BJ (cell line): ENCODE data around the gene KLK5. TPM values are rescaled to one million over a fixed set of nuclear protein-coding genes. Genes with fewer than 3 reads are reported as not detected.

ENCODE experiments used
- CTCF ChIA-PET: fragments of 350-600 bp; formaldehyde crosslinking; extraction: SDS; loops from one replicate; lab custom pipeline; 2021; ENCODE audit warnings: antibody characterized with exemption, inconsistent platforms; lab: Yijun Ruan, JAX
- POLR2A ChIA-PET: fragments of 300-600 bp; sonication (Branson Sonifier 250); formaldehyde crosslinking; extraction: SDS; loops from one replicate; lab custom pipeline; 2021; ENCODE audit warnings: antibody characterized with exemption; lab: Charles Lee
- DNase-seq: peaks from one replicate; pipeline ENCODE4 v3.0.0-alpha.2; 2011; ENCODE audit warnings: low read depth
- H3K27me3 ChIP-seq: 2 replicates; pipeline ENCODE4 v1.6.0; 2011; ENCODE audit warnings: low read length; ENCODE audit not compliant: control insufficient read depth, insufficient read depth
- H3K36me3 ChIP-seq: 2 replicates; pipeline ENCODE4 v1.5.1; 2011; ENCODE audit warnings: low read length; ENCODE audit not compliant: control insufficient read depth, insufficient read depth
- H3K4me3 ChIP-seq: 2 replicates; pipeline ENCODE4 v1.5.1; 2011; ENCODE audit warnings: low read depth, mild to moderate bottlenecking, control low read depth, low read length
- polyA plus RNA-seq: library from polyadenylated mRNA; depleted of rRNA; stranded (reverse); fragments of >200 nt; gene quantifications from 2 replicates; pipeline ENCODE4 v1.2.3, GENCODE V29; 2011
- TF ChIP-seq, protein P1 (sequence below): IDR thresholded peaks from 2 replicates; pipeline ENCODE4 v1.5.1; 2011; ENCODE audit warnings: low read depth, mild to moderate bottlenecking, control low read depth, inconsistent platforms, low read length, moderate library complexity; ENCODE audit not compliant: insufficient read depth

Gene KLK5
- polyA plus RNA-seq, 1 experiment = not detected

DNA sequence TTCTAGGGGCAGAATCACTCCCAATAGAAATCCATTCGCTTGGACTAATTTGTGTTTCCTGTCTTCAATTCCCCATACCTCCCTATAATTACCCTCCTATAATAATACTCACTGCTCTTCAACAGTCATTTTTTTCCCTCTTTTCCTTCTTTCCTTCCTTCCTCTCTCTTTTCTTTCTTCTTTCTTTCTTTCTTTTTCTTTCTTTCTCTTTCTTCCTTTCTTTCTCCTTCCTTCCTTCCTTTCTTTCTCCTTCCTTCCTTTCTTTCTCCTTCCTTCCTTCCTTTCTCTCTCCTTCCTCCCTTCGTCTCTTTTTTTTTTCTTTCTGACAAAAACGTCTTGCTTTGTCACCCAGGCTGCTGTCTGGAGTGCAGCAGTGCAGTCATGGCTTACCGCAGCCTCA lies 8.0 kb downstream of the KLK5 start:
- DNase-seq = no peak
- CTCF ChIA-PET = interaction anchor here (2.5 kb wide), 1 partner anchor 23 kb away, joined by 7 read pairs; no protein-coding TSS in a partner anchor
- Histone ChIP-seq H3K27me3 (no peaks in the 10 kb centered on the region), H3K4me3 (no peak overlapping the region), H3K36me3 (no peaks in the 10 kb centered on the region)
- POLR2A ChIA-PET = no interaction called here
- TF ChIP-seq, protein P1, sequence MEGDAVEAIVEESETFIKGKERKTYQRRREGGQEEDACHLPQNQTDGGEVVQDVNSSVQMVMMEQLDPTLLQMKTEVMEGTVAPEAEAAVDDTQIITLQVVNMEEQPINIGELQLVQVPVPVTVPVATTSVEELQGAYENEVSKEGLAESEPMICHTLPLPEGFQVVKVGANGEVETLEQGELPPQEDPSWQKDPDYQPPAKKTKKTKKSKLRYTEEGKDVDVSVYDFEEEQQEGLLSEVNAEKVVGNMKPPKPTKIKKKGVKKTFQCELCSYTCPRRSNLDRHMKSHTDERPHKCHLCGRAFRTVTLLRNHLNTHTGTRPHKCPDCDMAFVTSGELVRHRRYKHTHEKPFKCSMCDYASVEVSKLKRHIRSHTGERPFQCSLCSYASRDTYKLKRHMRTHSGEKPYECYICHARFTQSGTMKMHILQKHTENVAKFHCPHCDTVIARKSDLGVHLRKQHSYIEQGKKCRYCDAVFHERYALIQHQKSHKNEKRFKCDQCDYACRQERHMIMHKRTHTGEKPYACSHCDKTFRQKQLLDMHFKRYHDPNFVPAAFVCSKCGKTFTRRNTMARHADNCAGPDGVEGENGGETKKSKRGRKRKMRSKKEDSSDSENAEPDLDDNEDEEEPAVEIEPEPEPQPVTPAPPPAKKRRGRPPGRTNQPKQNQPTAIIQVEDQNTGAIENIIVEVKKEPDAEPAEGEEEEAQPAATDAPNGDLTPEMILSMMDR = no peak

DNA sequence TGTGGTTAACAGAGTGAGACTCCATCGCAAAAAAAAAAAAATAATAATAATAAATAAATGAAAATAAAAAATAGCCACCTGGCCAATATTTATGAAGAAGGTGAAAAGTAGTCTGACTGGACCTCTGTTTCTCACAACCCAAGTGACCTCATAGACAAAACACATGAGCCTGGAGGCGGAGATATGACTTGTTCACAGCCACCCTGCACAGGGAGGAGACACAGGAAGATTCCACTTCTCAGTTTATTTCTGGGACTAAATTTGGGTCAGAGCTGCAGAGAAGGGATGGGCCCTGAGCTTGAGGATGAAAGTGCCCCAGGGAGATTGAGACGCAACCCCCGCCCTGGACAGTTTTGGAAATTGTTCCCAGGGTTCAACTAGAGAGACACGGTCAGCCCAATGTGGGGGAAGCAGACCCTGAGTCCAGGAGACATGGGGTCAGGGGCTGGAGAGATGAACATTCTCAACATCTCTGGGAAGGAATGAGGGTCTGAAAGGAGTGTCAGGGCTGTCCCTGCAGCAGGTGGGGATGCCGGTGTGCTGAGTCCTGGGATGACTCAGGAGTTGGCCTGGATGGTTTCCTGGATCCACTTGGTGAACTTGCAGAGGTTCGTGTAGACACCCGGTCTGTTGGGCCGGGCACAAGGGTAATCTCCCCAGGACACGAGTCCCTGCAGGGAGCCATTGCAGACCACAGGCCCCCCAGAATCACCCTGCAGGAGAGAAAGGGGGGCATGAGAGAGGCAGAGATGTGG lies 9.6 kb downstream of the KLK5 start:
- Histone ChIP-seq H3K27me3 (no peaks in the 10 kb centered on the region), H3K36me3 (no peaks in the 10 kb centered on the region), H3K4me3 (no peak overlapping the region)
- ChIA-PET POLR2A (no interaction called here), CTCF (interaction anchor here (2.5 kb wide), 1 partner anchor 21 kb away, joined by 7 read pairs; no protein-coding TSS in a partner anchor)
- no peak for DNase-seq
- TF ChIP-seq, protein P1 = no peak

DNA sequence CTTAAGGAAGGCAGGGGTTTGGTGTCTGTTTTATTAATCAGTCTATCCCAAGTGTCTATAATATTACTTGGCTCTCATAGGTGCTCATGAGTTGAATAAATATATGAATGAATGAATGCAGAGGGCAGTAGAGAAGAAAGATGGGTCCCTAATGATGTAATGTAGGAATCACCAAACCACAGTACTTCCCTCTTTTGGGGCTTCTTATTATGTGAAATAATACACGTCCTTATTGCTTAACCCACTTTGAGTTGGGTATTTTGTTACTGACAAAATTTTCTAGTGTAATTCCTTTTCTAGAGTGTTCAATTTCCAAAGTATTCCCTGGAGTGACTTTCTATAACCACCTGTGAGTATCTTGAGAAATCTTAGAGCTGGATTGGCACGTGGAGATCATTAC lies 13.2 kb downstream of the KLK5 start:
- CTCF ChIA-PET = no interaction called here
- H3K36me3 ChIP-seq = no peaks in the 10 kb centered on the region
- H3K27me3 ChIP-seq = no peaks in the 10 kb centered on the region
- no peak overlapping the region for H3K4me3 ChIP-seq
- no peak for DNase-seq
- POLR2A ChIA-PET = no interaction called here
- TF ChIP-seq, protein P1 = no peak

DNA sequence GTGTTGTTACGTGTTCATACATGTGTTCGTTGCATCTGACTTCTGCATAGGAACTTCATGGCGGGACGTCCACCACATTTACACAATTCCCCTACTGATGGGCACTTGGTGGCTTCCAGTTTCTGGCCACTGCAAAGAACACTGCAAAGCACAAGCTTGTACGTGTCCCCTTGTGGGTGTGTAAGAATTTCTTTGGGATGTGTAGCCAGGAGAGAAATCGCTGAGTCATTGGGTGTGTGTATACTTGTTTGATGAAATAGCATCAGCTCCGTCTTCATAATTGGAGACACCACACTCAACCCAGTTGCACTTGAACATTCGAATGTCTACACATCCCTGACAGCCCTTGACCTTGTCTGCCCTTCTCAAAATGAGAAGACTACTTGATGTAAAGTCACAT lies 19.2 kb downstream of the KLK5 start:
- DNase-seq = no peak
- TF ChIP-seq, protein P1 = no peak
- no peak overlapping the region for H3K4me3 ChIP-seq
- no peaks in the 10 kb centered on the region for H3K27me3 ChIP-seq
- CTCF ChIA-PET = interaction anchor here (1.8 to 4.4 kb wide), 2 partner anchors 11 to 240 kb away, joined by 3 to 22 read pairs; no protein-coding TSS in a partner anchor
- POLR2A ChIA-PET = no interaction called here
- no peaks in the 10 kb centered on the region for H3K36me3 ChIP-seq

DNA sequence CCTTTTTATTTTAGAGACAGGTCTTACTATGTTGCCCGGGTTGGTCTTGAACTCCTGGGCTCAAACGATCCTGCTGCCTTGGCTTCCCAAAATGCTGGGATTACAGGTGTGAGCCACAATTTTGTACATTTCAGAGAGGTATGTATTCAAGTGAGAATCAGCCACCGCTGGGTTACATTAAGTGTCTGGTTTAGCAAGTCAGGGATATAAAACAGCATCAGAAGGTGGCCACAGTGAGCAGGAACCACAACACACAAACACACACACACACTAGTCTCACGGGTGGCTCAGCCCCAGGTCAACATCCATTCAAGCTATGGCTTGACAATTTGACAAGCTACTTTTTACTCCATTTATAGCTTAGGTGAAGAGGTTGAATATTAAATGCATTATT lies 20.2 kb downstream of the KLK5 start:
- TF ChIP-seq, protein P1 = no peak
- ChIA-PET POLR2A (no interaction called here), CTCF (interaction anchor here (4.4 kb wide), 1 partner anchor 10 kb away, joined by 22 read pairs; no protein-coding TSS in a partner anchor)
- DNase-seq = no peak
- Histone ChIP-seq H3K27me3 (no peaks in the 10 kb centered on the region), H3K36me3 (no peaks in the 10 kb centered on the region), H3K4me3 (no peak overlapping the region)
